Prostate gland (tissue), 2 donors: ENCODE measurements around the gene MKLN1.

Source experiments
- CTCF ChIP-seq, 4 experiments: fragments of 200-600 bp in 2 of 4; fragments of 450-650 bp in 2 of 4; sonication (generic) in 2 of 4; IDR thresholded peaks; 1 replicate in 3 of 4; 2 replicates in 1 of 4; pipeline ENCODE4 v1.5.1; 2016 to 2019; ENCODE audit warnings: antibody characterized with exemption in 4 of 4, mild to moderate bottlenecking in 2 of 4, moderate library complexity in 2 of 4
- POLR2A ChIP-seq: fragments of 450-650 bp; IDR thresholded peaks from one replicate; pipeline ENCODE4 v1.6.1; 2016; ENCODE audit warnings: antibody characterized with exemption, mild to moderate bottlenecking
- POLR2AphosphoS5 ChIP-seq: sonication (generic); formaldehyde crosslinking; IDR thresholded peaks from one replicate; pipeline ENCODE4 v1.6.1; 2017; ENCODE audit warnings: antibody characterized with exemption

- TF ChIP-seq CTCF (IDR thresholded peaks at IDR 0.05) (no peak), POLR2AphosphoS5 (no peak), POLR2A (no peak)
Measured at GRCh38 chr7:131480384-131481315, 153.0 kb downstream of the MKLN1 start.
